Measurements from ENCODE around the gene NEDD4.

GRCh38 chr15:55989383-55989782, 4.0 kb downstream of the NEDD4 start:
- TF ChIP-seq, protein P1, sequence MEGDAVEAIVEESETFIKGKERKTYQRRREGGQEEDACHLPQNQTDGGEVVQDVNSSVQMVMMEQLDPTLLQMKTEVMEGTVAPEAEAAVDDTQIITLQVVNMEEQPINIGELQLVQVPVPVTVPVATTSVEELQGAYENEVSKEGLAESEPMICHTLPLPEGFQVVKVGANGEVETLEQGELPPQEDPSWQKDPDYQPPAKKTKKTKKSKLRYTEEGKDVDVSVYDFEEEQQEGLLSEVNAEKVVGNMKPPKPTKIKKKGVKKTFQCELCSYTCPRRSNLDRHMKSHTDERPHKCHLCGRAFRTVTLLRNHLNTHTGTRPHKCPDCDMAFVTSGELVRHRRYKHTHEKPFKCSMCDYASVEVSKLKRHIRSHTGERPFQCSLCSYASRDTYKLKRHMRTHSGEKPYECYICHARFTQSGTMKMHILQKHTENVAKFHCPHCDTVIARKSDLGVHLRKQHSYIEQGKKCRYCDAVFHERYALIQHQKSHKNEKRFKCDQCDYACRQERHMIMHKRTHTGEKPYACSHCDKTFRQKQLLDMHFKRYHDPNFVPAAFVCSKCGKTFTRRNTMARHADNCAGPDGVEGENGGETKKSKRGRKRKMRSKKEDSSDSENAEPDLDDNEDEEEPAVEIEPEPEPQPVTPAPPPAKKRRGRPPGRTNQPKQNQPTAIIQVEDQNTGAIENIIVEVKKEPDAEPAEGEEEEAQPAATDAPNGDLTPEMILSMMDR (optimal IDR thresholded peaks at IDR 0.05 in 1 of 3, IDR thresholded peaks at IDR 0.05 in 1 of 3, conservative IDR thresholded peaks at IDR 0.05 in 1 of 3; ENCODE audit: extremely low read depth in 1 of 3, insufficient read depth in 2 of 3, low read length in 3 of 3): peak in 2 of 3 experiments; percentile 9 to 10
- no peak for TF ChIP-seq EZH2 (IDR thresholded peaks at IDR 0.05; ENCODE audit: low read length)

Data from keratinocyte (primary cell).